ENCODE measurements around the gene TAP1.
"Not testable (repeated sequence)": the region's sequence is repeated elsewhere in the genome, so short reads cannot be mapped to it uniquely, and the experiment has no call there.

TAP1 gene

GRCh38 chr6:32883789-32884188 is 30.3 kb upstream of the TAP1 start:
- no peaks in the 10 kb centered on the region for H3K27me3 ChIP-seq (ENCODE audit: low read length)
- no peak overlapping the region for H3K27ac ChIP-seq (ENCODE audit: low read depth, low read length)
- H3K9me3 ChIP-seq (ENCODE audit: insufficient read depth, low read length), result no peaks in the 10 kb centered on the region
- H3K36me3 ChIP-seq (ENCODE audit: low read length), result no peaks in the 10 kb centered on the region
- no peak for TF ChIP-seq EZH2phosphoT487 (conservative IDR thresholded peaks at IDR 0.05; ENCODE audit: low read length)
- TF ChIP-seq CTCF (IDR thresholded peaks at IDR 0.05; ENCODE audit: insufficient read depth, low read length, poor library complexity, severe bottlenecking), result no peak
- H3K4me3 ChIP-seq (ENCODE audit: insufficient read depth, low read length, poor library complexity, severe bottlenecking), result no peak overlapping the region
- no peaks in the 10 kb centered on the region for H3F3A ChIP-seq (ENCODE audit: insufficient read depth)
- H2AFZ ChIP-seq (ENCODE audit: low read depth, low read length, severe bottlenecking), result no peak overlapping the region
- no peak overlapping the region for H3K9ac ChIP-seq (ENCODE audit: low read length)
- H4K20me1 ChIP-seq (ENCODE audit: low read depth, low read length), result no peaks in the 10 kb centered on the region
- no peak overlapping the region for H3K4me2 ChIP-seq (ENCODE audit: low read depth, low read length, poor library complexity, severe bottlenecking)
- H3K79me2 ChIP-seq (ENCODE audit: insufficient read depth, low read length), result no peaks in the 10 kb centered on the region
- H3K9me2 ChIP-seq (replicated peaks; ENCODE audit: insufficient read depth, low read length), result no peaks in the 10 kb centered on the region

GRCh38 chr6:32882879-32883250 is 29.4 kb upstream of the TAP1 start:
- H2AFZ ChIP-seq (ENCODE audit: low read depth, low read length, severe bottlenecking), result no peak overlapping the region
- H3K79me2 ChIP-seq (ENCODE audit: insufficient read depth, low read length), result no peaks in the 10 kb centered on the region
- no peak overlapping the region for H3K9ac ChIP-seq (ENCODE audit: low read length)
- H3K9me3 ChIP-seq (ENCODE audit: insufficient read depth, low read length), result no peaks in the 10 kb centered on the region
- H3K36me3 ChIP-seq (ENCODE audit: low read length), result no peaks in the 10 kb centered on the region
- no peaks in the 10 kb centered on the region for H3K9me2 ChIP-seq (replicated peaks; ENCODE audit: insufficient read depth, low read length)
- TF ChIP-seq CTCF (IDR thresholded peaks at IDR 0.05; ENCODE audit: insufficient read depth, low read length, poor library complexity, severe bottlenecking) (no peak), EZH2phosphoT487 (conservative IDR thresholded peaks at IDR 0.05; ENCODE audit: low read length) (no peak)
- H3F3A ChIP-seq (ENCODE audit: insufficient read depth), result no peaks in the 10 kb centered on the region
- no peak overlapping the region for H3K4me3 ChIP-seq (ENCODE audit: insufficient read depth, low read length, poor library complexity, severe bottlenecking)
- H4K20me1 ChIP-seq (ENCODE audit: low read depth, low read length), result no peaks in the 10 kb centered on the region
- no peak overlapping the region for H3K27ac ChIP-seq (ENCODE audit: low read depth, low read length)
- H3K27me3 ChIP-seq (ENCODE audit: low read length), result no peaks in the 10 kb centered on the region
- H3K4me2 ChIP-seq (ENCODE audit: low read depth, low read length, poor library complexity, severe bottlenecking), result no peak overlapping the region

GRCh38 chr6:32880962-32881361 is 27.5 kb upstream of the TAP1 start:
- H3K9ac ChIP-seq (ENCODE audit: low read length); H3K4me2 ChIP-seq (ENCODE audit: low read depth, low read length, poor library complexity, severe bottlenecking): not testable (repeated sequence)

GRCh38 chr6:32879691-32880090 is 26.2 kb upstream of the TAP1 start:
- Histone ChIP-seq H2AFZ (ENCODE audit: low read depth, low read length, severe bottlenecking) (no peak overlapping the region), H3K9me3 (ENCODE audit: insufficient read depth, low read length) (no peaks in the 10 kb centered on the region), H3K36me3 (ENCODE audit: low read length) (no peaks in the 10 kb centered on the region), H3K9me2 (replicated peaks; ENCODE audit: insufficient read depth, low read length) (no peaks in the 10 kb centered on the region), H3F3A (ENCODE audit: insufficient read depth) (no peaks in the 10 kb centered on the region), H3K27ac (ENCODE audit: low read depth, low read length) (no peak overlapping the region), H3K4me3 (ENCODE audit: insufficient read depth, low read length, poor library complexity, severe bottlenecking) (no peak overlapping the region), H4K20me1 (ENCODE audit: low read depth, low read length) (no peaks in the 10 kb centered on the region), H3K27me3 (ENCODE audit: low read length) (no peaks in the 10 kb centered on the region), H3K4me2 (ENCODE audit: low read depth, low read length, poor library complexity, severe bottlenecking) (no peak overlapping the region), H3K9ac (ENCODE audit: low read length) (no peak overlapping the region), H3K79me2 (ENCODE audit: insufficient read depth, low read length) (no peaks in the 10 kb centered on the region)
- no peak for TF ChIP-seq CTCF (IDR thresholded peaks at IDR 0.05; ENCODE audit: insufficient read depth, low read length, poor library complexity, severe bottlenecking)
- TF ChIP-seq EZH2phosphoT487 (conservative IDR thresholded peaks at IDR 0.05; ENCODE audit: low read length), result no peak

More at GRCh38 chr6:32880962-32881361, 27.5 kb upstream of the TAP1 start:
- not testable (repeated sequence) for H3K36me3 ChIP-seq (ENCODE audit: low read length); H2AFZ ChIP-seq (ENCODE audit: low read depth, low read length, severe bottlenecking); H3K27ac ChIP-seq (ENCODE audit: low read depth, low read length); H3K4me3 ChIP-seq (ENCODE audit: insufficient read depth, low read length, poor library complexity, severe bottlenecking); H3K9me3 ChIP-seq (ENCODE audit: insufficient read depth, low read length); H4K20me1 ChIP-seq (ENCODE audit: low read depth, low read length); H3F3A ChIP-seq (ENCODE audit: insufficient read depth); H3K79me2 ChIP-seq (ENCODE audit: insufficient read depth, low read length); H3K9me2 ChIP-seq (replicated peaks; ENCODE audit: insufficient read depth, low read length); H3K27me3 ChIP-seq (ENCODE audit: low read length)

Measured in SU-DHL-6 (cell line).